Upper lobe of left lung (tissue), 4 donors: ENCODE data around the gene ATCAY.

ENCODE experiments used
- CTCF ChIP-seq, 6 experiments: fragments of 450-650 bp in 4 of 6; fragments of 200-600 bp in 2 of 6; sonication (generic) in 2 of 6; IDR thresholded peaks; one replicate each; pipeline ENCODE4 v1.5.1; 2016 to 2019; ENCODE audit warnings: antibody characterized with exemption in 6 of 6
- EP300 ChIP-seq, 4 donors: sonication (generic); formaldehyde crosslinking; IDR thresholded peaks; one replicate each; pipeline ENCODE4 v1.5.1; 2017; ENCODE audit warnings: antibody characterized with exemption in 4 of 4, control low read depth in 2 of 4
- POLR2A ChIP-seq, 4 donors: fragments of 450-650 bp; IDR thresholded peaks; one replicate each; pipeline ENCODE4 v1.5.1; 2016 to 2017; ENCODE audit warnings: antibody characterized with exemption in 4 of 4, mild to moderate bottlenecking in 2 of 4

DNA sequence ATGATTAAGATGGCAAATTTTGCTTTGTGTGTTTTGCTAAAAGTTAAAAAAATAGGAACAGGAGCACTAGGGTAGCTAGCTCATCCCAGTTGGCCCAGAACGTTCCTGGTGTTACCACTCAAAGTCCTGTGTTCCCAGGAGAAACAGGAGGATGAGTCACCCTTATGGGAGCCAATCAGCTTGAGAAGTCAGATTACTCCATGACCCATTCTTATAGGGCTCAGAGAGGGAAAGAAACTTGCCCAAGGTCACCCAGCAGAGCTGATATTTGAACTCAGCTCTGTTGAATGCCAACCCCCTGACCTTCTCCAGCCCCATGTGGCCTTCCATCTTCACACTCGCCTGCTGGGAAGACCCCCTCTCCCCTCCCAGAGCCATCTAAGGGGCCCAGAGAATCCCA, 65.4 kb downstream of the ATCAY start:
- TF ChIP-seq POLR2A (IDR thresholded peaks at IDR 0.05) (no peak), CTCF (IDR thresholded peaks at IDR 0.05) (no peak), EP300 (IDR thresholded peaks at IDR 0.05) (no peak)
